CD4-positive, alpha-beta memory T cell (primary cell): ENCODE results near the gene TNFRSF25. TPM values are rescaled to one million over a fixed set of nuclear protein-coding genes. Genes with fewer than 3 reads are reported as not detected.

ENCODE experiments used
- CTCF ChIA-PET: fragments of 350-600 bp; sonication (Branson Sonifier 250); formaldehyde crosslinking; loops from one replicate; lab custom pipeline; 2021; ENCODE audit warnings: inconsistent platforms; ENCODE audit not compliant: partially characterized antibody; lab: Charles Lee
- POLR2A ChIA-PET: fragments of 350-600 bp; sonication (Branson Sonifier 250); formaldehyde crosslinking; loops from one replicate; lab custom pipeline; 2021; ENCODE audit not compliant: partially characterized antibody; lab: Charles Lee
- DNase-seq, 5 donors: peaks; one replicate each; pipeline versions ENCODE4 v3.0.0 to v3.0.0-alpha.2; 2020 to 2022; ENCODE audit warnings: mixed read lengths in 1 of 5
- H3K27ac ChIP-seq: one replicate; pipeline ENCODE4 v1.7.0; 2013; ENCODE audit warnings: low read depth, low read length
- H3K27me3 ChIP-seq: 2 replicates; pipeline ENCODE4 v1.7.0; 2013; ENCODE audit warnings: mild to moderate bottlenecking, low read length, moderate library complexity; ENCODE audit not compliant: insufficient read depth
- H3K36me3 ChIP-seq: 2 replicates; pipeline ENCODE4 v1.7.0; 2013; ENCODE audit warnings: mild to moderate bottlenecking, low read length, moderate library complexity; ENCODE audit not compliant: insufficient read depth
- H3K4me1 ChIP-seq: 2 replicates; pipeline ENCODE4 v1.7.0; 2013; ENCODE audit warnings: mild to moderate bottlenecking, low read length, moderate library complexity; ENCODE audit not compliant: insufficient read depth
- H3K4me3 ChIP-seq, 2 donors: one replicate each; pipeline ENCODE4 v1.7.0; 2013; ENCODE audit warnings: low read length in 2 of 2, mild to moderate bottlenecking in 1 of 2
- H3K9me3 ChIP-seq, 2 donors: one replicate each; pipeline ENCODE4 v1.7.0; 2013; ENCODE audit warnings: low read length in 2 of 2, control low read depth in 1 of 2; ENCODE audit not compliant: control insufficient read depth in 1 of 2
- H3K27ac Mint-ChIP-seq, 7 donors: one replicate each; pipeline ENCODE4 v1.8.0; 2020 to 2021; ENCODE audit warnings: mixed read lengths in 7 of 7, mild to moderate bottlenecking in 6 of 7, inconsistent platforms in 3 of 7, moderate library complexity in 3 of 7
- H3K27me3 Mint-ChIP-seq, 2 donors: one replicate each; pipeline ENCODE4 v1.8.0; 2020 to 2021; ENCODE audit warnings: mixed read lengths in 2 of 2
- H3K36me3 Mint-ChIP-seq, 2 donors: one replicate each; pipeline ENCODE4 v1.8.0; 2020 to 2021; ENCODE audit warnings: mixed read lengths in 2 of 2, inconsistent platforms in 1 of 2, mild to moderate bottlenecking in 1 of 2
- H3K4me1 Mint-ChIP-seq, 4 donors: one replicate each; pipeline ENCODE4 v1.8.0; 2020 to 2021; ENCODE audit warnings: mixed read lengths in 4 of 4, mild to moderate bottlenecking in 1 of 4
- H3K4me3 Mint-ChIP-seq, 8 donors: one replicate each; pipeline ENCODE4 v1.8.0; 2020 to 2021; ENCODE audit warnings: mixed read lengths in 8 of 8, mild to moderate bottlenecking in 7 of 8, moderate library complexity in 6 of 8, inconsistent platforms in 3 of 8
- H3K9me3 Mint-ChIP-seq, 8 donors: one replicate each; pipeline ENCODE4 v1.8.0; 2020 to 2021; ENCODE audit warnings: mixed read lengths in 8 of 8, mild to moderate bottlenecking in 5 of 8, inconsistent platforms in 3 of 8, moderate library complexity in 1 of 8
- intact Hi-C: fragments of 100-400 bp; cut with micrococcal nuclease; formaldehyde crosslinking; loops from one replicate; pipeline ENCODE4 v1.15.1; 2023
- polyA plus RNA-seq, 2 donors: library from polyadenylated mRNA; unstranded; fragments of 300-500 nt; fragmentation: Illumina TruSeq; gene quantifications; one replicate each; pipeline ENCODE4 v1.2.3, GENCODE V29; 2021
- total RNA-seq, 2 experiments: library from RNA; stranded (reverse); gene quantifications; one replicate each; pipeline ENCODE4 v1.2.3, GENCODE V29; 2021

Gene TNFRSF25
- total and polyA plus RNA-seq, 4 experiments from 2014 or later = 28.9 to 415 (median 227) TPM

DNA sequence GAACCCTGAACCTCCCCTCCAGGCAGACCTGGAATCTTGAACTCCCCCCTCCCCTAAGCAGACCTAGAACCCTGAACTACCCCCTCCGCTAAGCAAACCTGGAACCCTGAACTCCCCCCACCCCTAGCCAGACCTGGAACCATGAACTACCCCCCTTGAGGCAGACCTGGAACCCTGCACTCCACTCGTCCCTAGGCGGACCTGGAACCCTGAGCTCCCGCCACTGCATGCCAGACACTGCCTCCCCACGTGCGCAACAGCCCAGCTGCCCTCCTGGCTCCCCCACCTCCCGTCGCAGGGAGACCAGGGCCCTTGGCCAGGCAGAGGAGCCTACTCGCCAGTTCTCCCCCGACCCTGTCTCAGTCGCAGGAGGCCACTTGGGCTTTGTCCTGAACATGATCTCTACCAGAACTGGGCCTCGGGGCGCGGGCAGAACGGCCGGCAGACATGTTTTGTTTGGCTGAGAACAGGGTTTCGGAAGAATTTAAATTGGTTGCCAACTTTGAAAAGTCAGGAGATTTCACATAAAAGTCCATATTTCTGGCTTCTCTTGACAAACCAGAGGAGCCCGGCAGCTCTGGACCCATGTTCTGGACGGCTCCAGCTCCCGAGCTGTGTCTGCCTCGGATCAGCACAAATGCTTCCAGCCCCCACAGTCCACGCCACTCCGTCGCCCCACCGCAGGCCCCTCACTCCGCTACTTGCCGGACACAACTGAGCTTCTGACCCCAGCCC is 34.7 kb upstream of the TNFRSF25 start:
- Histone ChIP-seq H3K4me1 (peaks cover 13% of the 10 kb centered on the region), H3K36me3 (no peaks in the 10 kb centered on the region), H3K27me3 (no peaks in the 10 kb centered on the region), H3K4me3 (no peak overlapping the region), H3K27ac (no peak overlapping the region), H3K9me3 (no peaks in the 10 kb centered on the region)
- peak overlapping the region in 3 of 7 donors; percentile 30 to 67 (median 61) for H3K27ac Mint-ChIP-seq
- DNase-seq = no peak
- no peak overlapping the region for H3K4me3 Mint-ChIP-seq
- CTCF ChIA-PET = interaction anchor here (4.1 kb wide), 1 partner anchor 12 kb away, joined by 39 read pairs; no protein-coding TSS in a partner anchor
- peaks cover 7 to 18% (median 16%) of the 10 kb centered on the region in 4 donors for H3K4me1 Mint-ChIP-seq
- H3K9me3 Mint-ChIP-seq = no peaks in the 10 kb centered on the region
- no peaks in the 10 kb centered on the region for H3K27me3 Mint-ChIP-seq
- no peaks in the 10 kb centered on the region for H3K36me3 Mint-ChIP-seq
- POLR2A ChIA-PET = no interaction called here
- intact Hi-C loops = no loop called here

GRCh38 chr1:6499296-6499695 is 33.3 kb upstream of the TNFRSF25 start:
- H3K27ac Mint-ChIP-seq = peak overlapping the region in 2 of 7 donors; percentile 24 to 35
- H3K9me3 ChIP-seq = no peaks in the 10 kb centered on the region
- no peak overlapping the region for H3K4me3 ChIP-seq
- peaks cover 9 to 23% (median 19%) of the 10 kb centered on the region in 4 donors for H3K4me1 Mint-ChIP-seq
- H3K9me3 Mint-ChIP-seq = no peaks in the 10 kb centered on the region
- no peak for DNase-seq
- peaks cover 13% of the 10 kb centered on the region for H3K4me1 ChIP-seq
- no peaks in the 10 kb centered on the region for H3K27me3 Mint-ChIP-seq
- no peaks in the 10 kb centered on the region for H3K27me3 ChIP-seq
- ChIA-PET POLR2A (interaction anchor here (1.0 to 2.0 kb wide), 3 partner anchors 55 to 149 kb away, joined by 3 to 9 read pairs (median 5); partner anchors contain the start of genes NOL9 and ZBTB48), CTCF (interaction anchor here (0.9 to 4.1 kb wide), 4 partner anchors 11 to 55 kb away, joined by 4 to 39 read pairs (median 6); partner anchors contain the start of gene NOL9)
- no peaks in the 10 kb centered on the region for H3K36me3 Mint-ChIP-seq
- intact Hi-C loops = no loop called here
- peak overlapping the region in 7 of 8 donors; percentile 29 to 54 (median 36) for H3K4me3 Mint-ChIP-seq
- H3K27ac ChIP-seq = no peak overlapping the region
- no peaks in the 10 kb centered on the region for H3K36me3 ChIP-seq

DNA sequence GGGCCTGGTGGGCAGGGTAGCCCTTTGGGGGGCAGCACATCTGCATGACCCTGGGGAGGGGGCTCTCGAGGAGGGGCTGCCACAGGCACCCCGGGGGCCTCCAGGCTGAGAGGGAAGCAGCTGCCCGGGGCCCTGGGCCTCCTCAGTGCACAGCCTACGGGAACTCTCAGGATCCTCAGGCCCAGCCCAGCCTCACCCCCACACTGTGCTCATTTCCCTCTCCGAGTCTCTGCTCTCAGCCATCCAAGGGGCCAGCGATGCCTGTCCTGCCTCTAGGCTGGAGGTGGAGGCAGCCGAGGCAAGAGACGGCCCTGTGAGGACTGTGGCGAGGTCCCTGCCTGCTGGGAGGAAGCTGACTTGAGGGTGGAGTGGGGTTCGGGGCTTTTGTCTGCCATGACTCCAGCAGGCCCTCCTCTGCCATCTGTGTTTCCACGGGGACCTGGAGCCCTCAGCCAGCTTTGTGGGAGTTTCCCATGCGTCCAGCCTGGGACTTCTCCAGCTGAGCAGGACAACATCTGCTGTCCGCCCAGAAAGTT is 32.7 kb upstream of the TNFRSF25 start:
- Histone ChIP-seq H3K27me3 (no peaks in the 10 kb centered on the region), H3K9me3 (no peaks in the 10 kb centered on the region), H3K27ac (no peak overlapping the region), H3K4me1 (peaks cover 13% of the 10 kb centered on the region), H3K4me3 (no peak overlapping the region), H3K36me3 (no peaks in the 10 kb centered on the region)
- DNase-seq = no peak
- H3K4me3 Mint-ChIP-seq = peak overlapping the region in 5 of 8 donors; percentile 29 to 90 (median 54)
- H3K9me3 Mint-ChIP-seq = no peaks in the 10 kb centered on the region
- H3K27ac Mint-ChIP-seq = peak overlapping the region in 1 of 7 donors; percentile 52
- CTCF ChIA-PET = interaction anchor here (1.7 to 4.1 kb wide), 3 partner anchors 10 to 148 kb away, joined by 6 to 39 read pairs (median 6); no protein-coding TSS in a partner anchor
- intact Hi-C loops = no loop called here
- POLR2A ChIA-PET = interaction anchor here (1.6 to 2.0 kb wide), 2 partner anchors 56 to 82 kb away, joined by 5 to 9 read pairs; partner anchors contain the start of genes NOL9 and ZBTB48
- peaks cover 9 to 23% (median 19%) of the 10 kb centered on the region in 4 donors for H3K4me1 Mint-ChIP-seq
- H3K27me3 Mint-ChIP-seq = no peaks in the 10 kb centered on the region
- H3K36me3 Mint-ChIP-seq = no peaks in the 10 kb centered on the region

DNA sequence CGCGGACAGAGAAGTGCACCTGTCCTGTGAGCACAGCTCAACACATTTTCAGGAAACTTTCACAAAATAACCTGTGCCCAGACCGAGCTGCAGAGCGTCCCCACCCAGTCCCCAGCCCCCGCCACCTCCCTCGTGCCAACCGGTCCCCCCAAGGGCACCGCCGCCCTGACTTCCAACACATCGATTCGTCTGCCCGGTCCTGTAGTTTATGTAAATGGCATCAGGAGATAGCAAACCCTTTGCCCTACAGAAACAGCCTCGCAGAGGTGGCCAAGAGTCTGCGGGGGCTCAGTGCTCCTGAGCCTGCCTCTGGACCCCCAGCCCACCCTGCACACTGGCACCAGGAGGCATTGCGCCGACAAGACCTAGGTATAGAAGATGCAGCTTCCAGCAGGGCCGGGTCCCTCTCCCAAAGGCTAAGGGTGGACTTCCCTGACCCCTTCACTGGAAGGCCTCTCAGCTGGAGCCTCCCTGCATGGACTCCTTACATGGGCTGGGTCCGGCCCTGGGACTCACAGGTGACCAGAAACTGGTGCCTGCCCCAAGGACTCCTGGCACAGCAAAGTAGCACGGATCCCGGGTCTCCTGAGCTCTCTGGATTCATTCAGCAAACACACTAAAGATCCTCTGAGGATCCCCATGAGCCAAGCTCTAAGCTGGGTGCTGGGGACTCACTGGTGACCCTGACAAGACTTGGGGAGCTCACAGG is 32.0 kb upstream of the TNFRSF25 start:
- no peak for DNase-seq
- no peaks in the 10 kb centered on the region for H3K27me3 ChIP-seq
- no peak overlapping the region for H3K27ac ChIP-seq
- intact Hi-C loops = no loop called here
- Mint-ChIP-seq H3K27me3 (no peaks in the 10 kb centered on the region), H3K4me3 (peak overlapping the region; percentile 56 to 90 (median 82)), H3K4me1 (peaks cover 13 to 28% (median 23%) of the 10 kb centered on the region in 4 donors), H3K27ac (peak overlapping the region in 5 of 7 donors; percentile 75 to 92 (median 83)), H3K9me3 (no peaks in the 10 kb centered on the region), H3K36me3 (no peaks in the 10 kb centered on the region)
- peak overlapping the region; percentile 23 to 33 for H3K4me3 ChIP-seq
- ChIA-PET POLR2A (interaction anchor here (1.6 to 2.0 kb wide), 2 partner anchors 56 to 82 kb away, joined by 5 to 9 read pairs; partner anchors contain the start of genes NOL9 and ZBTB48), CTCF (interaction anchor here (1.7 to 4.1 kb wide), 3 partner anchors 10 to 149 kb away, joined by 6 to 39 read pairs (median 6); no protein-coding TSS in a partner anchor)
- H3K4me1 ChIP-seq = peaks cover 13% of the 10 kb centered on the region
- no peaks in the 10 kb centered on the region for H3K9me3 ChIP-seq
- no peaks in the 10 kb centered on the region for H3K36me3 ChIP-seq

GRCh38 chr1:6497215-6497866 is 31.4 kb upstream of the TNFRSF25 start:
- no peaks in the 10 kb centered on the region for H3K27me3 Mint-ChIP-seq
- Histone ChIP-seq H3K4me1 (peaks cover 13% of the 10 kb centered on the region), H3K36me3 (no peaks in the 10 kb centered on the region), H3K9me3 (no peaks in the 10 kb centered on the region), H3K4me3 (peak overlapping the region; percentile 23 to 33), H3K27ac (no peak overlapping the region), H3K27me3 (no peaks in the 10 kb centered on the region)
- H3K27ac Mint-ChIP-seq = peak overlapping the region in 5 of 7 donors; percentile 75 to 92 (median 83)
- no peaks in the 10 kb centered on the region for H3K9me3 Mint-ChIP-seq
- H3K36me3 Mint-ChIP-seq = no peaks in the 10 kb centered on the region
- DNase-seq = peak; percentile 59 to 72 (median 61)
- intact Hi-C loops = no loop called here
- peaks cover 13 to 33% (median 27%) of the 10 kb centered on the region in 4 donors for H3K4me1 Mint-ChIP-seq
- CTCF ChIA-PET = interaction anchor here (1.9 to 4.1 kb wide), 2 partner anchors 9 to 149 kb away, joined by 6 to 39 read pairs; no protein-coding TSS in a partner anchor
- peak overlapping the region; percentile 56 to 90 (median 82) for H3K4me3 Mint-ChIP-seq
- POLR2A ChIA-PET = interaction anchor here (1.6 to 2.0 kb wide), 2 partner anchors 57 to 83 kb away, joined by 5 to 9 read pairs; partner anchors contain the start of genes NOL9 and ZBTB48

GRCh38 chr1:6496890-6497214 is 30.9 kb upstream of the TNFRSF25 start:
- no peak overlapping the region for H3K27ac ChIP-seq
- CTCF ChIA-PET = interaction anchor here (1.9 kb wide), 1 partner anchor 150 kb away, joined by 6 read pairs; no protein-coding TSS in a partner anchor
- H3K27ac Mint-ChIP-seq = peak overlapping the region in 3 of 7 donors; percentile 22 to 68 (median 52)

More at GRCh38 chr1:6496890-6497214, 30.9 kb upstream of the TNFRSF25 start:
- Histone ChIP-seq H3K9me3 (no peaks in the 10 kb centered on the region), H3K4me1 (peaks cover 13% of the 10 kb centered on the region), H3K4me3 (no peak overlapping the region), H3K36me3 (no peaks in the 10 kb centered on the region), H3K27me3 (no peaks in the 10 kb centered on the region)
- POLR2A ChIA-PET = interaction anchor here (0.8 to 1.2 kb wide), 2 partner anchors 37 to 48 kb away, joined by 3 to 7 read pairs; no protein-coding TSS in a partner anchor
- H3K4me1 Mint-ChIP-seq = peaks cover 13 to 38% (median 28%) of the 10 kb centered on the region in 4 donors
- H3K4me3 Mint-ChIP-seq = peak overlapping the region in 7 of 8 donors; percentile 40 to 74 (median 64)
- H3K36me3 Mint-ChIP-seq = no peaks in the 10 kb centered on the region
- no peaks in the 10 kb centered on the region for H3K27me3 Mint-ChIP-seq
- H3K9me3 Mint-ChIP-seq = no peaks in the 10 kb centered on the region
- DNase-seq = no peak
- intact Hi-C loops = no loop called here
